Right hindlimb (tissue), 1 donor: ENCODE measurements around the gene RFPL2.
"Not testable (repeated sequence)": the region's sequence is repeated elsewhere in the genome, so short reads cannot be mapped to it uniquely, and the experiment has no call there.

Experiments used
- DNase-seq: peaks from one replicate; pipeline ENCODE4 v3.0.0-alpha.2; 2018

RFPL2 gene

DNA sequence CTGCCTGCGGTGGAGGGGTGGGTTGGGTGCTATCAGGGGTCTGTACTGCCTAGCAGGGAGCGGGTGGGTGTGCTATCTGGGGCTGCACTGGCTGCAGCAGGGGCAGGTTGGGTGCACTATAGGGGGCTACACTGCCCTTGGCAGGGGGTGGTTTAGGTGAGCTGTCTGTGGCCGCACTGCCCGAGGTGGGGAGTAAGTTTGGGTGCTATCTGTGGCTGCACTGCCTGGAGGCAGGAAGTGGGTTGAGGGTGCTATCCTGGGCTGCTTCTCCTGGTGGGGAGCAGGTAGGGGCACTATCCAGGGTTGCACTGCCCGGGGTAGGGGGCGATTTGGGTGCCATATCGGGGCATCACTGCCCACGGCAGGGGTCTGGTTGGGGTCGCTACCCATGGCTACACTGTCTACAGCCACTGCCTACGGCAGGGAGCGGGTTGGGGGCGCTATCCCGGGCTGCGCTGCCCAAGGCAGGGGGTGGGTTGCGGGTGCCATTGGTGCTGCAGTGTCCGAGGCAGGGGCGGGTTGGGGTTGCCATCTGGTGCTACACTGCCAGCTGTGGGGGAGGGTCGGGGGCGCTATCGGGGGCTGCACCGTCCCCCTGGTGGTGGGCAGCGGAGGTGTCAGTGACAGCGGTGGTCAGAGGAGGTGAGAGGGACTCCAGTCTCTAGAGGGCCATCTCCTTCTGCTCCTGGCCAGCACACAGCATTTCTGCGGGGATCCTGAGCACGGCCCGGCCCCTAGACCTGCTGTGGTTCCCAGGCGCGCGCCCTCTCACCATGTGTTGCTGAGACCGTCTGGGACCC is 1.3 kb upstream of the RFPL2 start:
- DNase-seq = no peak

DNA sequence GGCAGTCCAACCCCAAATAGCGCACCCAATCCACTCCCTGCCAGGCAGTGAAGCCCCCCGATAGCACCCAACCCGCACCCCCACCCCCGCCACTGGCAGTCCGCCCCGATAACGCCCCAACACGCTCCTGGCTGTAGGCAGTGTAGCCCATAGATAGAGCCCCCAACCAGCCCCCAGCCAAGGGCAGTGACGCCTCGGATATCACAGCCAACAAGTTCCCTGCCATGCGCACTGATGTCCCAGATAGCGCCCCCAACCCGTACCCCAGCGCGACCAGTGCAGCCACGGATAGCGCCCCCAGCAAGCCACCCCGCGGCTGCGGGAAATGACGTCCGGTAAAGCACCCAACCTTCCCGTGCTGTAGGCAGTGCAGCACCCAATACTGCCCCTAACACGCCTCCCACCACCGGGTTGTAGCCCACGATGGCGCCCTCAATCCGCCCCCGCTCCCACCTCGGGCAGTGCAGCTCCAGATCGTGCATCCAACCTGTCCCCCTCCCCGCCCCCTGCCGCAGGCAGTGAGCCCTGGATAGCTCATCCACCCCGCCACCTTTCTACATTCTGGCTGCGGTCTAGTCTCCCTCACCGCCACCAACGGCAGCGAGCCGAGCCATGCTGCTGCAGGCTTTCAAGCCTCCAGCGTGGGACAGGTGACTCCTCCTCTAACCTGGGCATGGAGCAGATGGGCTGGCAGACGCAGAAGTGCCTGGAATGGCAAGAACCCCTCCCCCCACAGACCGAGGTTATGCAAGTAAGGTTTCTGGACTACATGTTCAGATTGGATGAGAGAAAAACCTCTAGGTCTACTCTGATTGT is 625 bp downstream of the RFPL2 start:
- DNase-seq = no peak

DNA sequence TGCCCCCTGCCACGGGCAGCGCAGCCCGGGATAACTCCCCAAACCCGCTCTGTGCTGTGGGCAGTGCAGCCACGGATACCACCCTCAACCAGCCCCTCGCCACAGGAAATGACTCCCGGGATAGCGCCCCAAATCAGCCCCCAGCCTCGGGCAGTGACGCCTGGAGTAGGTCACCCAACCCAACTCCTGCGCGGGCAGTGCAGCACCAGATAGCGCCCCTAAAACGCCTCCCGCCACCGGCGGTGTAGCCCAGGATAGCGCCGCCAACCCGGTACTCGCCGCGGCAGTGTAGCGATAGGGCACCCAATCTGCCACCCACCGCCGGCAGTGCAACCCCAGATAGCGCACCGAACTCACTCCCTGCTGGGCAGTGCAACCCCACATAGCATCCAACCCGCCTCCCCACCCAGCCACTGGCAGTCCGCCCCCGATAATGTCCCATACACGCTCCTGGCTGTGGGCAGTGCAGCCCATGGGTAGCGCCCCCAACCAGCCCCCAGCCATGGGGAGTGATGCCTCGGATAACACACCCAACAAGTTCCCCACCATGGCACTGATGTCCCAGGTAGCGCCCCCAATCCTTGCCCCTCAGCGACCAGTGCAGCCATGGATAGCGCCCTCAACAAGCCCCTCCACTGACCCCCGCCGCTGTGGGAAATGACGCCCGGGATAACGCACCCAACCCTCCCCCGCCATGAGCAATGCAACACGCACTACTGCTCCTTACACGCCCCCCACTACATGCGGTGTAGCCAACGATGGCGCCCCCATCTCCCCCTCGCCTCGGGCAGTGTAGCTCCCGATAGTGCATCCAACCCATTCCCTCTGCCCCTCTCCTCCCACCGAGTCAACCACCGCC is 1.5 kb downstream of the RFPL2 start:
- no peak for DNase-seq

DNA sequence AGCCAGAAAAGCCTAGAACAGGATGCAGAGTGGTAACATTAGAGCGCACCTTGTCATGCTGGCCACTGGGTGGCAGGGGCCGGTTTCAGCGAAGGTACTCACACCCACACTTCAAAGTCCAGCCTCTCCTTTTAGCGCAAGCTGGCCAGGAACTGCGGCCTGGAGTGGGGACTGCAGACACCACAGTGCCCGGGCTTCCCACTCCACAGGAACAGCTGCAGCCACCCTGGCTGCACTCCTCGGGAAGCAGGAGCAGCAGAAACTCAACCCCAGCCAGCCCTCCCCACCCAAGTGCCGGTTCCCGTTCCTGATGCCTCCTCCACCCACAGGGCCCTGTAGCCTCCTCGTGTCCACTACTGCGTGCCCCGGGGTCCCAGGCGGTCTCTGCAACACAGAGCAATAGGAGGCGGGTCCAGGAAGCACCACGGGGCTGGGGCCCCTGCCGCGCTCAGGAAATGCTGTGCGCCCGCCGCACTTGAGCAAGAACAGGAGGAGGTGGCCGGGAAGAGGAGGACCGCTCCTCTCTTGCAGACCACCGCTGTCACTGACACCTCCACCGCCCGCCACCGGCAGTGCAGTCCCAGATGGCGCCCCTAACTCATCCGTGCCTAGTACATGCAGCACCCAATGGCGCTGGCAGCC is 2.2 kb downstream of the RFPL2 start:
- DNase-seq = peak; percentile 61

GRCh38 chr22:32202161-32202538 is 2.7 kb downstream of the RFPL2 start:
- DNase-seq = no peak

DNA sequence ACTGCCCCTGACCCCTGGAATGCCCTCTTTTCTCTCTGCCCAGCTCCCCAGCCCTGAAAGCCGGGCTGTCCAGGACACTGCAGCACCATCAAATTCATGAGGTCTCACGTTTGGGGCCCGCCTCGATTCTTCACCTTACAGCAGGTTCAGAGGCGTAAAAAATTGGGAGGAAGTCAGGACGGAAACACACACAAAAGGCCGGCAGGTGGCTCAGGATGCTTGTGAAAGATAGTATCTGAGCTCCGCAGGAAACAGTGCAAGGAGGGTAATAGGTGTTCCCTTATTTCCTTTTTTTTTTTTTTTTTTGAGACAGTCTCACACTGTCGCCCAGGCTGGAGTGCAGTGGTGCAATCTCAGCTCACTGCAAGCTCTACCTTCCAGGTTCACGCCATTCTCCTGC is 4.1 kb downstream of the RFPL2 start:
- no peak for DNase-seq

DNA sequence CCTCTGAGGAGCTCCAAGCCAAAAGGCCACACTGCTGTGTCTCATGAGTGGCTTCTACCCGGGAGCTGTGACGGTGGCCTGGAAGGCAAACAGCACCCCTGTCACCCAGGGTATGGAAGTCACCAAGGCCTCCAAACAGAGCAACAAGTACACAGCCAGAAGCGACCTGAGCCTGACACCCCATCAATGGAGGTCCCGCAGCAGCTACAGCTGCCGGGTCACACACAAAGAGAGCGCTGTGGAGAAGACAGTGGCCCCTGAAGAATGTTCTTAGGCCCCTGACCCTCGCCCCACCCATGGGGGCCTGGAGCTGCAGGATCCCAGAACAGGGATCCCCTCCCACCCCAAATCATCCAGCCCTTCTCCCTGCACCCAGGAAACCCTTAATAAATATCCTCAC is 4.9 kb downstream of the RFPL2 start:
- DNase-seq = no peak

- DNase-seq = no peak
Observed at GRCh38 chr22:32199341-32199740, 5.5 kb downstream of the RFPL2 start.

DNA sequence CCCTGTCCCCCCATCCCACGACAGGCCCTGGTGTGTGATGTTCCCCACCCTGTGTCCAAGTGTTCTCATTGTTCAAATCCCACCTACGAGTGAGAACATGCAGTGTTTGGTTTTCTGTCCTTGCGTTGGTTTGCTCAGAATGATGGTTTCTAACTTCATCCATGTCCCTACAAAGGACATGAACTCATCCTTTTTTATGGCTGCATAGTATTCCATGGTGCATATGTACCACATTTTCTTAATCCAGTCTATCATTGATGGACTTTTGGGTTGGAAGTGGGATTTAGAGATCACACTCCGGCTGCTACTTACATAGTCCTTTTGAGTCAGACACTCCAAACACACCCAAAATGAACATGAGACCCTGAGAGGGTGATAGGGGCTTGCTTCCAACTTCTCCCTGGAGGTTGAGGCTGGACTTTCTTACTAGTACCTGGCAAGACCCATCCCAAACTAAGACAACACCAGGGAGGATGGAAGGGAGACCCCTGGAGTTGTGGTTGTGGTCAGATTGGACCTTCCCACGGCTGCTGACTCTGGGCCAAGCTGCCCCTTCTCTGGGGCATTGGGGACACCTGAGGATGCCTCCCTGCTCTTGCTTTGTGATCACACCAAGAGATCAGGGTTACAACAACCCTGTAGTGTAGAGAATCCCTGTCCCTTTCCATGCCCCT is 7.2 kb downstream of the RFPL2 start:
- not testable (repeated sequence) for DNase-seq

DNA sequence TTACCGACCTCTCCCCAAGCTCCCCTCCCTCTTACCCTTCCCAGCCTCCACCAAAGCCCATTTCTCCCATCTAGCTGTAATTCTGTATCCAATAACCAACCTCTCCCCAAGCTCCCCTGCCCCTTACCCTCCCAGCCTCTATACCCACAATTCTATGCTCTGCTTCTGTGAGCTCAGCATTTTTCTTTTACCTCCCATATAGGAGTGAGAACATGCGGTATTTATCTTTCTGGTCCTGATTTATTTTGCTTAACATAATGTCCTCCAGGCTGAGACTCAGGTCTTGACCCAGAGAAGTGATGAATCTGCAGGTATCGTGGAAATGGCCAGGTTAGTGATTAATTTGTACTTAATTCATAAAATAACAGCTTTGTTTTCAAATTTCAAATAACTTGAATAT is 9.0 kb downstream of the RFPL2 start:
- DNase-seq = not testable (repeated sequence)

DNA sequence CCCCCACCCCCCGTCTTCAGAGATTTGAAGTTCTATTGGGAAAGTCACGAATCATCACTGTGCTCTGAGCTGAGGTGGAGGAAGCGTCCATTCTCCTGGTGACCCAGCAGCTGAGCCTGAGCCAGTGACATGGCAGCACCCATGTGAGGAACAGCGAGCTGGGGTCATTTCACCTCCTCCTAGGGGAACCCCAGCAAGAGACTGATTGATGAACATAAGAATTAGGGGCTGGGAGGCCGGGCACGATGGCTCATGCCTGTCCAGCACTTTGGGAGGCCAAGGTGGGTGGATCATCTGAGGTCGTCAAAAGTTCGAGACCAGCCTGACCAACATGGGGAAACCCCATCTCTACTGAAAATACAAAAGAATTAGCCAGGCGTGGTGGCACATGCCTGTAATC is 11.5 kb downstream of the RFPL2 start:
- not testable (repeated sequence) for DNase-seq

DNA sequence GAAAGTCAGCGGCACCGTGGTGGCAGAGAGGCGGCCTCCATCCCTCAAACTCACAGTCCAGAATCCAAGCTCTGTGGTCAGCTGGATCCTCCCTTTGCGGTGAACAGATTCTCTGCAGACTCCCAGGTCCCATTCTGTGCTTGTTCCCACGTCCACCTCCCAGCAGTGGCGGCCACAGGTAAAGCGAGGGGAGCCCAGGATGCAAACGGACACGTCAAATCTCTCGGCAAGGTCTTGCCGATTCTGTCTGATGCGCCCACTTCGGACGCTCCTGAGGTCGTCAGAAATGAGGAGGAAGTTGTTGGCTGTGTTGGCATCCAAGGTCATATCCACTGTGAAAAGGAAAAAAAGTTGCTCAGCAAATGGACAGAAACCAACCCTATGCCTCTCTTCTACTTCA is 13.9 kb downstream of the RFPL2 start:
- not testable (repeated sequence) for DNase-seq

- DNase-seq = no peak
Observed at GRCh38 chr22:32185821-32186220, 19.1 kb downstream of the RFPL2 start.

DNA sequence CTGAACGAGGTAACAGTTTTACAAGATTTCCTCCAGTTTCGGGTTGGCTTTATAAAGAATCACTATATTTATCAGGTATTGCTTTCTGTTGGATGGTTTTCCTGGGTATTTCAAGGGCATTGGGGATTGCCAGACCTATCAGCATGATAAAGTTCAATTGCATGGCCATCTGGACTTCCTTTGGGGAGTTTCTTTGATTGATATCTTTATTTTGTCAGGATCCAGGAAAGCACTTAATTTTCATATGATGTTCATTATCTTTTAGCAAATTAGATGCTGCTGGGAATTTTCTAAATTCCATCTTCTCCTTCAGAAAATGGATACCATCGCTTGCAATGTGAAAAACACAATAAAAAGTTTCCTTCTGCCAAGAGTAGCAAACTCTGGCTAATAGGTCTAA is 21.2 kb downstream of the RFPL2 start:
- DNase-seq = no peak

- DNase-seq = no peak
Observed at GRCh38 chr22:32181043-32181442, 23.8 kb downstream of the RFPL2 start.

DNA sequence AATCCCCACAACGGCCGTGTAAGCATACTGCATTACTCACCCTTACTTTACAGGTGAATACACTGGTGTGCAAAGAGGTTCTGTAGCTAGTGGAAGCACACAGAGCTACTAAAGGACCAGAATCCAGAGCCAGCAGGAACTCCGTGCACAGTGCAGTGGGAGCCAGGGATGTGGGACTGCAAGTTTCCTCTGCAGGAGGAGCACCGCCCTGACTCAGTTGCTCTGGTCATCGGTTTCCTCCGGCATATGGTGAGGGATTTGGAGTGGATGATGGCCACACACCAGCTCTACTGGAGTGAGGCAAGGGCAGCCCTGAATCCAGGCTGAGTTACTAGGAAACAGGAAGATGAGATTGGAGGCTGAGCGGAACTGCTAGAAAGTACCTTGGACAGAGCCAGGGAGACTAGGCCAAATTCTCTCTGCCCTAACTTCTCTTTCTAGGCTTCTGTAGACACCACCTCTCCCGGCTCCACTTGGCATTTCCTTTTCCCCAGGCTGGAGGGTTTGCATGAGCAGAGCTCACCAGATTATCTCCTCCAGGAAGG is 27.6 kb downstream of the RFPL2 start:
- no peak for DNase-seq

GRCh38 chr22:32175683-32176644 is 28.9 kb downstream of the RFPL2 start:
- DNase-seq = no peak

DNA sequence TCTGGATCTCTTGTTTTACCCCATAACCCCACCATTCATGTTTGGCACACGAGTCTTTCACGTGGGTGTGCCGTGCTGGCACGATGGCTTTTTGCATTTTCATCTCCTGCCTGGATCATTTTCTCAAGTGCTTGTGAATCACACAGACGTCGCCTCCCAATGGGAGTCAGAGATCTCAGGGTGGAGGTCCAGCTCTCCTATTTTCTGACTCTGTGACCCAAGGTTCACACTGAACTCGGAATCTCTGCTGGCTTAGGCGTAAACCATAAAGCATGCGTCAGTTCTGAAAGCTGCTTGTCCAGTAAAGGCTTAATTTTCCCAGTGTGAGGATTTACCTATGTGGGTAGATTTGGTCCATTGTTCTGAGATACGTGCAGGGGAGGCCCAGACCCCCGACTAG is 29.8 kb downstream of the RFPL2 start:
- no peak for DNase-seq

- no peak for DNase-seq
Observed at GRCh38 chr22:32165681-32166080, 39.2 kb downstream of the RFPL2 start.

DNA sequence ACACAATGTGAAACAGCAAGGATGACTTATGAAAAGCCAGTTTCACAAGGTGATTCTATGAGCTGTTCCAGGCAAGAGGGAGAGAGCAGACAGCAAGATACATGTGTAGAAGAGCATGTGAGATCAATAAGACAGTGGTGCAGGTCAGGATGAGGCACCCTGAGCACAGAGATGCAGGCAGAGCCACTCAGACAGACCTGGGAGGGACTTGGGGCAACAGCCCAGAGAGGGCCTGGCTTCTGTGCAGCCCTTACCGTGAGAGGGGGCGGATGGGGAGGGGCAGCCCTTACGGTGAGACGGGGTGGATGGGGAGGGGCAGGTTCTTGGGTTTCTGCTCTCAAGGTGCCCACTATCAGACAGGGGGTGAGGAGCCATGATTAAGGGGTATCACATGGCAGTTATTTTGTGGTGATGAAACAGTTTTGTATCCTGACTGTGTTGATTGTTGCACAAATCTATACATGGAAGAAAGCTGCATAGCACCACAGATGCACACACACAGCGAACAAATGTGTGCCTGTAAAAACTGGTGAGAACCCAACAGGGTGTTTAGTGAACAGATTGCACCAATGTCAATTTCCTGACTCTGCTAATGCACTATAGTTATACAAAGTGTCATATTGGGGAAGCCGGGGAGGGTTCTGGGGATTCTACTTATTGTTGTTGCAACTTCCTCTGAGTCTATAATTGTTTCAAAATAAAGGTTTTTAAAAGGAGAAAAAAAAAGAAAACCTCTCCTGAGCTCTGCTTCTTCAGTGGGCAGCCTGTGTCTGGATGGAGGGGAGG is 40.6 kb downstream of the RFPL2 start:
- no peak for DNase-seq
